Measurements from ENCODE around the gene CREB5.

CREB5 gene

GRCh38 chr7:28480595-28480994 lies 68.3 kb downstream of the CREB5 start:
- DNase-seq, result no peak

- DNase-seq, result peak; percentile 77
Observed at GRCh38 chr7:28481091-28481926, 69.0 kb downstream of the CREB5 start.

DNA sequence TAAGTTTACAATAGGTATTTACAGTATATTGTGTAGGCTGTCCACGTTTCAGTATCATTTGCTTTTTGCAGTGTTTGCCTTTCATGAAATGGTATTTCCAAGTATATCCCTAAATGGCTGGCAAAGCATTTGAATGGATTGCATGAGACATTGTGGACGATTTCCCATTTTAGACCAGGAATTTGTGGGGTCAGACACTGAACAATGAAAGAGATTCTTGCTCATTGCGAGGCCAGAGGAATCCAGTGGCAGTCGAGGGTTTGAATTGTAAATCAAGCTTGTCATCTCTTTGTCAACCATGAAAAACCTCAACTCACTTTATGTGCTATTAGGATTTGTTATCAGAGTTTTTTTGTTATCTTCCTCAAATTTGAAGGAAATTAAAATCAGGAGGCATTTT lies 70.8 kb downstream of the CREB5 start:
- DNase-seq, result no peak

- no peak for DNase-seq
Observed at GRCh38 chr7:28483908-28484605, 71.7 kb downstream of the CREB5 start.

GRCh38 chr7:28484606-28484935 lies 72.3 kb downstream of the CREB5 start:
- no peak for DNase-seq

DNA sequence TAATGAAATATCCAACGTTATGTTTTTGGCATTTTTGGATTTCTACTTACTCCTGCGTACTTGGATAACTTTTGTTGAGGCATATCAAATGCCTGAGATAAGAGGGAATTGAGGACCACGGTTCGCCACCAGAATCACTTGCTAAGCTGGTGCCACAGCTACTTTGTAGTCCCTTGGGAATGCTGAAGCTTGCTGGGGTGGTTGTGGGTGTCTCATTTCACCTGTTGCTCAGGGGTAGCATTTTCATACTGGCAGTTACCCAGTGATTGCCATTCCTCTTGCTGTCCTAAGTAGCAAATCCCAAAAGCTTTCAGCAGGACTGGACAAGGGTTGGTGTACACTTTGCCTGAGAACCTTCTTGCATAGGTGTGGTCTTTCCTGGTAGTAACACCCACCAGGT lies 75.2 kb downstream of the CREB5 start:
- no peak for DNase-seq

- no peak for DNase-seq
Observed at GRCh38 chr7:28488061-28488791, 75.9 kb downstream of the CREB5 start.

DNA sequence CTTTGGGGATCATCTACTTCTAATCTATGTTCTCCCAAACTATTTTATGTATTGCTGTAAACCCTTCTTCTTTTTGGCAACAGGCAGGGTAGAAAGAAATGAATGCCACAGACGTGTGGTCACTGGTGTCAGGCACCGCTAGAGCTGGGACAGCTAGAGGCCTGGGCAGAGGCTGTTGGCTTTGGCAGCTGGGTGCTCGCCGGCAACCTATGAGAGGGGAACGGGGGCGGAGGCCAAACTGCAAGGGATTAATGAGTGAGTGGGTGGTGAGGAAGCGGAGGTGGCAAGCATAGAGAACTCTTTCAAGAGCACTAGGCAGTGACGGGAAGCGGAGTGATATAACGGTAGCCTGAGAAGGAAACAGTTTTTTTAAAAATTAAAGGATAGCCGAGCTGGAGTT lies 78.5 kb downstream of the CREB5 start:
- no peak for DNase-seq

GRCh38 chr7:28493477-28493876 lies 81.2 kb downstream of the CREB5 start:
- no peak for DNase-seq

- no peak for DNase-seq
Observed at GRCh38 chr7:28497009-28497408, 84.7 kb downstream of the CREB5 start.

- no peak for DNase-seq
Observed at GRCh38 chr7:28498636-28499035, 86.3 kb downstream of the CREB5 start.

GRCh38 chr7:28500138-28500537 lies 87.8 kb downstream of the CREB5 start:
- no peak for DNase-seq

GRCh38 chr7:28502408-28502807 lies 90.1 kb downstream of the CREB5 start:
- no peak for DNase-seq

- no peak for DNase-seq
Observed at GRCh38 chr7:28503396-28503795, 91.1 kb downstream of the CREB5 start.

GRCh38 chr7:28505014-28505413 lies 92.7 kb downstream of the CREB5 start:
- DNase-seq, result no peak

DNA sequence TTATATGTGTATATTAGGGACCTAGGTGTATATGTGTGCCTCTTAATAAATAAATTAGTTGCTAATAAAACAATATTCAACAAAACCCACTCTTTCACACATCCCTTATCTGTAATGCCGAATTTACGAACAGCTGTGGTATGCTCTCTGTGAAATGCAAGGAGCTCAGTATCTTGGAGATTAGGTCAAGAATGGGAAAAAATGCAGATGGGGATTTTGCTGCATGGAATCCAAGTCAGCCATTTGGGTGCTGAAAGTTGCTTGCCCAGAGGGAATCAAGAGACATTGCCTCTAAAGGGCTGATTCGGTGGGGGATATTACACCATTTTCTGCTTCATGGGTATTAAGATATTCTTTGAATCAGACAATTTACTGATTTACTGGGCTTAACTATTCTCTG lies 93.5 kb downstream of the CREB5 start:
- no peak for DNase-seq

GRCh38 chr7:28507525-28508282 lies 95.4 kb downstream of the CREB5 start:
- no peak for DNase-seq

DNA sequence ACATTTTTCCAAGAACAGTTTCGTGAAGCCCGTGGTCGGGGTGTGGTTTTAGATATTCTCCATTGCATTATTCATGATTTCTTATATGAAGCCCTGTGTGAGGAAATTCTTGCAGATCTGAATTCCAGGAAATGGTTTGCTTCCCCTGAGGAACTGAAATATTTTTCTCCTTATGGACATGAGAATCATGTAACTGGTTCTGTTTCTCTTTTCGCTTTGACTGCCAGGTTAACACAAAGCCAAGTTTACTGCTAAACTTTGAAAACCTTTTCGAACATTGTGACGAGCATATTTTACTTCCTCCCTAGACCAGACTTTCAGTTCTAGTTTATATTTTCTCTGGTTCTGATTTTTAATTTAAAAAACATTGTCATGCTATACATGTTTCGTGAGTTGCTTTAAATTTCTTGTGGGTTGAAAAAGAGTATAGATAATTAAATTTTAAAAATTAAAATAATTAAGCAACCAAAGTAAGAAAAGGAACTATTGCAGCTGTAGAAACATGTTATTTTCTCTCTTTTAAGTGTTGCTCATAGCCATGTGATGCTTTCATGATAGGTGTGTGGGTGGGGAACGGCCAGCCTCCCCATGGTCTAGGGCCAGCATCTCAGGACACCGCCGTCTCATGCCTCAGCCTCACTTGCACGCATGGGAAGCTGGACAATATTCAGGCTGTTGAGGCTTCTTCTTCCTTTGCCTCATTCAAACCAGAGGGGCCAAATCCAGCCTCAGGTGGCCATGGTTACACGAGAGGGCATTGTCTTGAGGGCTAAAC lies 97.1 kb downstream of the CREB5 start:
- DNase-seq, result peak; percentile 23

- no peak for DNase-seq
Observed at GRCh38 chr7:28510026-28510369, 97.7 kb downstream of the CREB5 start.

GRCh38 chr7:28512668-28513440 lies 100.5 kb downstream of the CREB5 start:
- no peak for DNase-seq

- no peak for DNase-seq
Observed at GRCh38 chr7:28516390-28517172, 104.3 kb downstream of the CREB5 start.

Measured in eye (tissue), 1 donor.